CD14-positive monocyte (primary cell): Measurements from ENCODE around the gene PWWP2B. TPM values are rescaled to one million over a fixed set of nuclear protein-coding genes. Genes with fewer than 3 reads are reported as not detected.

Source experiments
- DNase-seq, 3 donors: peaks; one replicate each; pipeline ENCODE4 v3.0.0-alpha.2; 2011 to 2022
- H2AFZ ChIP-seq: 2 replicates; pipeline ENCODE4 v1.6.0; 2012; ENCODE audit warnings: mild to moderate bottlenecking, low read depth, low read length, inconsistent platforms; ENCODE audit not compliant: insufficient read depth, poor library complexity, severe bottlenecking
- H3K27ac ChIP-seq, 2 donors: 1 replicate in 1 of 2; 2 replicates in 1 of 2; pipeline ENCODE4 v1.5.1; 2012 to 2013; ENCODE audit warnings: low read length in 2 of 2, control low read depth in 1 of 2, inconsistent platforms in 1 of 2, low read depth in 1 of 2, mild to moderate bottlenecking in 1 of 2
- H3K27me3 ChIP-seq, 2 donors: one replicate each; pipeline versions ENCODE4 v1.6.0 to v1.6.1; 2011 to 2013; ENCODE audit warnings: low read length in 2 of 2; ENCODE audit not compliant: control insufficient read depth in 2 of 2, insufficient read depth in 2 of 2
- H3K36me3 ChIP-seq, 2 donors: replicated peaks in 1 of 2; 1 replicate in 1 of 2; 2 replicates in 1 of 2; pipeline versions ENCODE4 v1.5.1 to v1.6.1; 2012 to 2013; ENCODE audit warnings: low read length in 2 of 2, control low read depth in 1 of 2, inconsistent platforms in 1 of 2, mild to moderate bottlenecking in 1 of 2; ENCODE audit not compliant: insufficient read depth in 2 of 2, control insufficient read depth in 1 of 2
- H3K4me1 ChIP-seq, 2 donors: 1 replicate in 1 of 2; 2 replicates in 1 of 2; pipeline versions ENCODE4 v1.5.1 to v1.6.1; 2012 to 2013; ENCODE audit warnings: low read length in 2 of 2, control low read depth in 1 of 2, inconsistent platforms in 1 of 2, mild to moderate bottlenecking in 1 of 2, moderate library complexity in 1 of 2; ENCODE audit not compliant: insufficient read depth in 2 of 2, control insufficient read depth in 1 of 2
- H3K4me2 ChIP-seq: replicated peaks from 2 replicates; pipeline ENCODE3; 2012; ENCODE audit warnings: low read length, moderate library complexity, mild to moderate bottlenecking; ENCODE audit not compliant: poor library complexity, severe bottlenecking; ENCODE audit errors: extremely low read depth
- H3K4me3 ChIP-seq, 3 experiments: fragments of 200-600 bp in 1 of 3; sonication (generic) in 1 of 3; replicated peaks in 1 of 3; 1 replicate in 2 of 3; 2 replicates in 1 of 3; pipeline ENCODE4 v1.5.1; 2011 to 2013; ENCODE audit warnings: low read length in 3 of 3, mild to moderate bottlenecking in 3 of 3, control low read depth in 2 of 3, low read depth in 2 of 3, inconsistent platforms in 1 of 3, moderate library complexity in 1 of 3
- H3K79me2 ChIP-seq: 2 replicates; pipeline ENCODE4 v1.6.0; 2012; ENCODE audit warnings: mild to moderate bottlenecking, control low read depth, inconsistent platforms, low read length, moderate library complexity; ENCODE audit not compliant: insufficient read depth
- H3K9ac ChIP-seq: 2 replicates; pipeline ENCODE4 v1.6.0; 2017; ENCODE audit warnings: low read length, mild to moderate bottlenecking; ENCODE audit not compliant: insufficient read depth, poor library complexity, severe bottlenecking
- H3K9me3 ChIP-seq, 2 donors: replicated peaks in 1 of 2; 1 replicate in 1 of 2; 2 replicates in 1 of 2; pipeline versions ENCODE4 v1.5.1 to v1.6.1; 2012 to 2013; ENCODE audit warnings: low read length in 2 of 2, control low read depth in 1 of 2; ENCODE audit not compliant: control insufficient read depth in 1 of 2, insufficient read depth in 1 of 2
- H4K20me1 ChIP-seq: 2 replicates; pipeline ENCODE4 v1.6.0; 2012; ENCODE audit warnings: mild to moderate bottlenecking, low read length, control low read depth, moderate library complexity; ENCODE audit not compliant: insufficient read depth
- H3K27ac Mint-ChIP-seq, 7 donors: one replicate each; pipeline ENCODE4 v1.8.0; 2020; ENCODE audit warnings: mild to moderate bottlenecking in 7 of 7, mixed read lengths in 7 of 7, moderate library complexity in 6 of 7, inconsistent platforms in 2 of 7
- H3K27me3 Mint-ChIP-seq, 3 donors: one replicate each; pipeline ENCODE4 v1.8.0; 2021 to 2022; ENCODE audit warnings: low read depth in 3 of 3, mild to moderate bottlenecking in 3 of 3, mixed read lengths in 3 of 3, moderate library complexity in 3 of 3, inconsistent platforms in 1 of 3
- H3K36me3 Mint-ChIP-seq, 2 donors: one replicate each; pipeline ENCODE4 v1.8.0; 2020; ENCODE audit warnings: mixed read lengths in 2 of 2, inconsistent platforms in 1 of 2, mild to moderate bottlenecking in 1 of 2
- H3K4me1 Mint-ChIP-seq: one replicate; pipeline ENCODE4 v1.8.0; 2020; ENCODE audit warnings: mild to moderate bottlenecking, mixed read lengths
- H3K4me3 Mint-ChIP-seq, 2 donors: one replicate each; pipeline ENCODE4 v1.8.0; 2020; ENCODE audit warnings: mild to moderate bottlenecking in 2 of 2, mixed read lengths in 2 of 2, moderate library complexity in 1 of 2
- H3K9me3 Mint-ChIP-seq, 7 donors: one replicate each; pipeline ENCODE4 v1.8.0; 2020 to 2022; ENCODE audit warnings: mixed read lengths in 7 of 7, mild to moderate bottlenecking in 6 of 7, moderate library complexity in 6 of 7, inconsistent platforms in 2 of 7
- WGBS: methylation state at CpG from one replicate; pipeline ENCODE4 v1.1.5; 2013; ENCODE audit warnings: missing lambda C conversion rate; ENCODE audit not compliant: insufficient coverage; 5-methylcytosine and 5-hydroxymethylcytosine counted together
- intact Hi-C, 2 donors: fragments of 100-400 bp; cut with micrococcal nuclease; formaldehyde crosslinking; loops; one replicate each; pipeline versions ENCODE4 v1.15.0 to v1.15.1; 2023
- polyA plus RNA-seq, 3 donors: library from polyadenylated mRNA; depleted of rRNA in 1 of 3; unstranded in 2 of 3; stranded (reverse) in 1 of 3; fragments of 300-500 nt in 2 of 3; fragments of >200 nt in 1 of 3; fragmentation: Illumina TruSeq in 2 of 3; gene quantifications; 1 replicate in 2 of 3; 2 replicates in 1 of 3; pipeline ENCODE4 v1.2.3, GENCODE V29; 2012 to 2021
- TF ChIP-seq, protein P1 (sequence below): fragments of 200-600 bp; IDR thresholded peaks from one replicate; pipeline ENCODE4 v1.8.0; 2022; ENCODE audit warnings: antibody characterized with exemption, mild to moderate bottlenecking

Gene PWWP2B
- polyA plus RNA-seq, 3 donors: 2.4 to 6.9 (median 2.7) TPM

DNA sequence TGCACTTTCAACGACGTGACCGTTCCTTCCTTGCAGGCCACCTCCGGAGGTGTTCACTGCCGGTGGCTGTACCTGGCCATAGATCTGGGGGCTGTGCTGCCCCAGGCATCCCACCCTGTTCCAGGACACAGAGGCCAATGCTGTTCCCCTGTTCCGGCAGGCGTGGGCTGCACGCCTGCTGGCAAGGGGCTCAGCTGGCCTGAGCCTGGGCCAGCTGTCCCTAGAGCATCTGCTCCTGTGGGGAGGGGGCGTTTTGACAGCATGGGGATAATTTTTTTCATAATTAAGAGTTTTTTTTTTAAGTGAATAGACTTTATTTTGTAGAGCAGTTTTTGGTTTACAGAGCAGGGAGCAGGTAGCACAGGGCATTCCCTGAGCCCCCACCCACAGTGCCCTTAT, 28.8 kb downstream of the PWWP2B start:
- H3K4me1 Mint-ChIP-seq: peaks cover 34% of the 10 kb centered on the region
- H3K27ac ChIP-seq: no peak overlapping the region
- peaks cover 0 to 2% of the 10 kb centered on the region in 2 donors for H3K36me3 Mint-ChIP-seq
- no peaks in the 10 kb centered on the region for H4K20me1 ChIP-seq
- H3K4me3 Mint-ChIP-seq: no peak overlapping the region
- H2AFZ ChIP-seq: no peak overlapping the region
- no peaks in the 10 kb centered on the region for H3K9me3 ChIP-seq
- H3K9me3 Mint-ChIP-seq: no peaks in the 10 kb centered on the region
- no peak overlapping the region for H3K4me3 ChIP-seq
- H3K4me1 ChIP-seq: peaks cover 40 to 41% of the 10 kb centered on the region in 2 donors
- H3K36me3 ChIP-seq: peaks cover 0 to 6% of the 10 kb centered on the region in 2 donors
- H3K27me3 ChIP-seq: no peaks in the 10 kb centered on the region
- no peak overlapping the region for H3K4me2 ChIP-seq
- no peaks in the 10 kb centered on the region for H3K27me3 Mint-ChIP-seq
- TF ChIP-seq, protein P1, sequence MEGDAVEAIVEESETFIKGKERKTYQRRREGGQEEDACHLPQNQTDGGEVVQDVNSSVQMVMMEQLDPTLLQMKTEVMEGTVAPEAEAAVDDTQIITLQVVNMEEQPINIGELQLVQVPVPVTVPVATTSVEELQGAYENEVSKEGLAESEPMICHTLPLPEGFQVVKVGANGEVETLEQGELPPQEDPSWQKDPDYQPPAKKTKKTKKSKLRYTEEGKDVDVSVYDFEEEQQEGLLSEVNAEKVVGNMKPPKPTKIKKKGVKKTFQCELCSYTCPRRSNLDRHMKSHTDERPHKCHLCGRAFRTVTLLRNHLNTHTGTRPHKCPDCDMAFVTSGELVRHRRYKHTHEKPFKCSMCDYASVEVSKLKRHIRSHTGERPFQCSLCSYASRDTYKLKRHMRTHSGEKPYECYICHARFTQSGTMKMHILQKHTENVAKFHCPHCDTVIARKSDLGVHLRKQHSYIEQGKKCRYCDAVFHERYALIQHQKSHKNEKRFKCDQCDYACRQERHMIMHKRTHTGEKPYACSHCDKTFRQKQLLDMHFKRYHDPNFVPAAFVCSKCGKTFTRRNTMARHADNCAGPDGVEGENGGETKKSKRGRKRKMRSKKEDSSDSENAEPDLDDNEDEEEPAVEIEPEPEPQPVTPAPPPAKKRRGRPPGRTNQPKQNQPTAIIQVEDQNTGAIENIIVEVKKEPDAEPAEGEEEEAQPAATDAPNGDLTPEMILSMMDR: no peak
- no peak for DNase-seq
- H3K79me2 ChIP-seq: peaks cover 10% of the 10 kb centered on the region
- H3K27ac Mint-ChIP-seq: peak overlapping the region in 1 of 7 donors; percentile 52
- 93% methylated on average over 7 of the region's 9 CpGs for WGBS
- intact Hi-C loops: no loop called here
- H3K9ac ChIP-seq: no peak overlapping the region

DNA sequence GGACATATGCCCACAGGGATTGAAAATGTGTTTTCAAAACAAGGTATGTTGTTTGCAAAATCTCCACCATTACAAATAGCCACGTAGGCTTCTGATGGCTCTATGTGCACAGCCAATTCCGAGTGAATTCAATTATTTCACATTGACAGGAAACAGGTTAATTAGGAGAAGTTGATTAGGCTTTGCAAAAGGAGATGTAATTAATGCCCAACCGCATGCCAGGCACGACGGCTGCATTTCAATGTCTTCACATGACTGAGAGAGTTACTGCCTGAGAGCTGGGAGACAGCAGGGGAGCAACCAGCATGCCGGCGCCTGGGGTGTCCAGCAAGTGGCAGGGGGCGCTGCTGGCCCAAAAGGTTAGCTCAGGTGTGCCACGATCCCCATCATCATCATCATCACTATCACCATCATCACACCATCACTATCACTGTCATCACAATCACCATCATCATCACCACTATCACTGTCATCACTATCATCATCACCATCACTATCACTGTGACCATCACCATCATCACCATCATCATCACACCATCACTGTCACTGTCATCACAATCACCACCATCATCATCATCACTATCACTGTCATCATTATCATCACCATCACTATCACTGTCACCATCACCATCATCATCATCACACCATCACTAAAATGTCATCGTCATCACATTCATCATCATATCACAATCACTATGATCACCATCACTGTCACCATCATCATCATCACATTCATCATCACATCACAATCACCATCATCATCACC, 30.2 kb downstream of the PWWP2B start:
- H3K36me3 Mint-ChIP-seq: peaks cover 0 to 2% of the 10 kb centered on the region in 2 donors
- no peak overlapping the region for H3K4me2 ChIP-seq
- no peak overlapping the region for H3K27ac Mint-ChIP-seq
- H2AFZ ChIP-seq: no peak overlapping the region
- H3K9me3 Mint-ChIP-seq: no peaks in the 10 kb centered on the region
- H3K79me2 ChIP-seq: peaks cover 4% of the 10 kb centered on the region
- no peaks in the 10 kb centered on the region for H3K9me3 ChIP-seq
- no peaks in the 10 kb centered on the region for H3K27me3 ChIP-seq
- TF ChIP-seq, protein P1: no peak
- peaks cover 23% of the 10 kb centered on the region for H3K4me1 Mint-ChIP-seq
- no peaks in the 10 kb centered on the region for H4K20me1 ChIP-seq
- H3K36me3 ChIP-seq: peaks cover 0 to 6% of the 10 kb centered on the region in 2 donors
- WGBS: 97% methylated on average over 8 of the region's 10 CpGs
- H3K27ac ChIP-seq: no peak overlapping the region
- H3K27me3 Mint-ChIP-seq: no peaks in the 10 kb centered on the region
- H3K4me3 Mint-ChIP-seq: no peak overlapping the region
- H3K4me1 ChIP-seq: peaks cover 26% of the 10 kb centered on the region in 2 donors
- DNase-seq: no peak
- intact Hi-C loops: no loop called here
- H3K4me3 ChIP-seq: no peak overlapping the region
- no peak overlapping the region for H3K9ac ChIP-seq
